HFFc6 (cell line): ENCODE results near the gene KCNQ1. TPM values are rescaled to one million over a fixed set of nuclear protein-coding genes. Genes with fewer than 3 reads are reported as not detected.

Experiments
- DNase-seq: peaks from one replicate; pipeline ENCODE4 v3.0.0-alpha.2; 2018
- H3K27ac Mint-ChIP-seq: 2 replicates; pipeline ENCODE4 v1.8.0; 2020; ENCODE audit warnings: mild to moderate bottlenecking, mixed read lengths
- H3K27me3 Mint-ChIP-seq: 2 replicates; pipeline ENCODE4 v1.8.0; 2021; ENCODE audit warnings: mild to moderate bottlenecking, moderate library complexity, mixed read lengths; ENCODE audit not compliant: insufficient read depth
- H3K36me3 Mint-ChIP-seq: 2 replicates; pipeline ENCODE4 v1.8.0; 2021; ENCODE audit warnings: low read depth, mixed read lengths
- H3K4me1 Mint-ChIP-seq: 2 replicates; pipeline ENCODE4 v1.8.0; 2020; ENCODE audit warnings: low read depth, mixed read lengths
- H3K4me3 Mint-ChIP-seq: 2 replicates; pipeline ENCODE4 v1.8.0; 2020; ENCODE audit warnings: mild to moderate bottlenecking, moderate library complexity, mixed read lengths
- H3K9me3 Mint-ChIP-seq: 2 replicates; pipeline ENCODE4 v1.8.0; 2020; ENCODE audit warnings: mild to moderate bottlenecking, mixed read lengths
- CTCF ChIP-seq: fragments of 200-600 bp; sonication (generic); IDR thresholded peaks from 2 replicates; pipeline ENCODE4 v1.5.0; 2021; ENCODE audit warnings: antibody characterized with exemption, mild to moderate bottlenecking
- total RNA-seq, 6 experiments: library from RNA; stranded (reverse); fragmentation: NEBNext Ultra II Directional; extraction: Animal tissue kit (Norgen Biotek cat#: 25700); gene quantifications; 2 replicates in 1 of 6; 3 replicates in 5 of 6; pipeline ENCODE4 v1.2.3, GENCODE V29; 2021

The KCNQ1 gene
- total RNA-seq, 6 experiments from 2014 or later: not detected

GRCh38 chr11:2547806-2548205 is 103.0 kb downstream of the KCNQ1 start:
- H3K4me3 Mint-ChIP-seq: no peak overlapping the region
- H3K27me3 Mint-ChIP-seq: peaks cover 22% of the 10 kb centered on the region
- no peak for TF ChIP-seq CTCF
- H3K9me3 Mint-ChIP-seq: no peaks in the 10 kb centered on the region
- H3K4me1 Mint-ChIP-seq: no peaks in the 10 kb centered on the region
- H3K36me3 Mint-ChIP-seq: no peaks in the 10 kb centered on the region
- DNase-seq: no peak
- H3K27ac Mint-ChIP-seq: no peak overlapping the region

GRCh38 chr11:2548596-2548995 is 103.8 kb downstream of the KCNQ1 start:
- no peak for TF ChIP-seq CTCF
- H3K9me3 Mint-ChIP-seq: no peaks in the 10 kb centered on the region

DNA sequence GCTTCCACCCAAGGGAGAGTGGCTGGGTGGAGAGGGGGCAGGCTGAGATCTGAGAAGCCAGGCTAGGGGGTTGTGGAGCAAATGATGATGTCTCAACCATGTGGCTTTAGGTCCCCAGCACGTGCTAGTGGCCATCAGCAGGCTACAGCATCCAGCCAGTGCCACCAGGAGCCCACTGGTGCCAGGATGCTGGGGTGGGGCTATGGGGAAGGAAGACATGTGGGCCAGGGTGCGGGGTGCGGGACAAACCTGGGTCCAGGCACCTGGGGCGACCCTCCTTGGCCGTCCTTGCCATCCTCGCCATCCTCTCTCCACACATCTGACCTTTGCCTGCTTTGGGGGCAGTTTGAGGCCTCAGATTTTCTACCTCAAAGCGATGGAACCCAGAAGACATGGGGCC is 104.3 kb downstream of the KCNQ1 start:
- H3K9me3 Mint-ChIP-seq: no peaks in the 10 kb centered on the region
- H3K4me3 Mint-ChIP-seq: no peak overlapping the region
- no peaks in the 10 kb centered on the region for H3K4me1 Mint-ChIP-seq
- DNase-seq: no peak
- no peak overlapping the region for H3K27ac Mint-ChIP-seq
- H3K27me3 Mint-ChIP-seq: peaks cover 26% of the 10 kb centered on the region
- no peak for TF ChIP-seq CTCF
- no peaks in the 10 kb centered on the region for H3K36me3 Mint-ChIP-seq

More at GRCh38 chr11:2548596-2548995, 103.8 kb downstream of the KCNQ1 start:
- H3K36me3 Mint-ChIP-seq: no peaks in the 10 kb centered on the region
- H3K27ac Mint-ChIP-seq: no peak overlapping the region
- peaks cover 26% of the 10 kb centered on the region for H3K27me3 Mint-ChIP-seq
- no peak overlapping the region for H3K4me3 Mint-ChIP-seq
- H3K4me1 Mint-ChIP-seq: no peaks in the 10 kb centered on the region
- DNase-seq: no peak

GRCh38 chr11:2549491-2549875 is 104.7 kb downstream of the KCNQ1 start:
- H3K36me3 Mint-ChIP-seq: no peaks in the 10 kb centered on the region
- peaks cover 26% of the 10 kb centered on the region for H3K27me3 Mint-ChIP-seq
- H3K4me3 Mint-ChIP-seq: no peak overlapping the region
- no peaks in the 10 kb centered on the region for H3K4me1 Mint-ChIP-seq
- no peak overlapping the region for H3K27ac Mint-ChIP-seq
- no peak for DNase-seq
- no peak for TF ChIP-seq CTCF
- no peaks in the 10 kb centered on the region for H3K9me3 Mint-ChIP-seq

DNA sequence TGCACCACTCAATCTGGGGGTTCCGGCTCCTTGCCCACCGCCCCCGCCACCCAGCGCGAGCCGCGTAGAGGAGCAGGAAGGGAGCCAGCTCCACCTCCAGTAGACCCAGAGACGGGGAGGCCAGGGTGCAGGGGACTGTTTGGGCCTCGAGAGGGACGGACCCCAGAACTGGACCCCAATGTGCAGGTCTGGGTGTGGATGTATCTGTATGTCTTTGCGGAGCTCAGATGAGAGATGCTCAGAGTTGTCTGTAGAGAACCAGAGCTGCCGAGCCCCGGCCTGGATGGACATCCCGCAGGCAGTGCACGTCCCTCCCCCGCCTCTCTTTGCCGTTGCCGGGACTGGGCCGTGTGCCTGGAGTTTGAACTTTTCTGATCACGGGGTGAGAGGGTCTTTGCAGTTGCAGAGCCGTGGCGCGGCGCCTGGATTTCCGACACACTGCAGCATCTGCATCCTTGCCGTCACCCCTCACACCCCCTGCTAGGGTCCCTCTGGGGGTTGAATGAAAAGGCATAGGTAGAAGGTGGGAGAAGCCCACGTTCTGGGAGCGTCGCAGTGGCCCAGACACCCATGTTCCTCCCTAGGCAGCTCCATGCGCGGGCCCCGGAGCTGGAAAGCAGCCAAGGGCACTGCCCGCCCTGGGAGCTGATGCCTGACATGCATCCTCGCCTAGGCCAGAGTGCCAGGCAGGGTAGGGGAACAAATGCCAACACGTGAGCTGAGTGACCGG is 105.2 kb downstream of the KCNQ1 start:
- Mint-ChIP-seq H3K4me3 (no peak overlapping the region), H3K4me1 (no peaks in the 10 kb centered on the region), H3K27me3 (peaks cover 21% of the 10 kb centered on the region), H3K9me3 (no peaks in the 10 kb centered on the region), H3K27ac (no peak overlapping the region), H3K36me3 (no peaks in the 10 kb centered on the region)
- no peak for DNase-seq
- TF ChIP-seq CTCF: no peak
